ENCODE results near the gene IGSF11. TPM values are rescaled to one million over a fixed set of nuclear protein-coding genes. Genes with fewer than 3 reads are reported as not detected.

Gene IGSF11
- total RNA-seq, 1 experiment from 2014 or later: not detected

DNA sequence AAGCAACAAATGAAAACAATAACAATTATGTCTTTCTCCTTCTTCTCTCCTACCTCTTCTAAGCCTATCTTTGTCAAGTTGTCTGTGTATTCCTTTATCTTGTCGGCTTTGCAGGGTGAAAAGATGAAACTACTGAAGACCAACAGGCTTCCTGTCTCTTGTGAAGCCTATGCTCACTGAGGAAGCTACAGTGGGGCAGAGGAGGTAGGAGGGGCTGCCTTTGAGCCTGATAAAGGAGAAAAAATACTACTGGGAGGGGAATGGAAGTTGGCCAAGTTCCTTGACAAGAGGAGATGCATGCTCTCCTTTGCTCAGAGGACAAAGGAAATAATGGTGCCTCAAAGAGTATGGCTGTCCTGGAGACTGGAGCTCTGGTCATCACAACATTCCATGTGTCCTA, 92.0 kb downstream of the IGSF11 start:
- Histone ChIP-seq H3K4me3 (no peak overlapping the region), H3K27ac (no peak overlapping the region), H3K27me3 (ENCODE audit: insufficient read depth, low read depth) (no peaks in the 10 kb centered on the region), H3K79me2 (ENCODE audit: low read depth) (no peaks in the 10 kb centered on the region), H2AFZ (no peak overlapping the region), H3K9me2 (ENCODE audit: insufficient read depth) (no peaks in the 10 kb centered on the region), H3K36me3 (ENCODE audit: low read depth) (no peaks in the 10 kb centered on the region), H3F3A (ENCODE audit: insufficient read depth, low read depth) (no peaks in the 10 kb centered on the region), H4K20me1 (ENCODE audit: insufficient read depth) (no peaks in the 10 kb centered on the region), H3K9me3 (ENCODE audit: insufficient read depth, low read depth) (no peaks in the 10 kb centered on the region; the same call in 1 of the 2 replicates), H3K4me1 (replicated peaks; ENCODE audit: insufficient read depth) (peaks cover 9% of the 10 kb centered on the region), H3K4me2 (no peak overlapping the region)
- DNase-seq: no peak
- TF ChIP-seq EZH2 (IDR thresholded peaks at IDR 0.05; ENCODE audit: low read depth): no peak
- TF ChIP-seq, protein P1, sequence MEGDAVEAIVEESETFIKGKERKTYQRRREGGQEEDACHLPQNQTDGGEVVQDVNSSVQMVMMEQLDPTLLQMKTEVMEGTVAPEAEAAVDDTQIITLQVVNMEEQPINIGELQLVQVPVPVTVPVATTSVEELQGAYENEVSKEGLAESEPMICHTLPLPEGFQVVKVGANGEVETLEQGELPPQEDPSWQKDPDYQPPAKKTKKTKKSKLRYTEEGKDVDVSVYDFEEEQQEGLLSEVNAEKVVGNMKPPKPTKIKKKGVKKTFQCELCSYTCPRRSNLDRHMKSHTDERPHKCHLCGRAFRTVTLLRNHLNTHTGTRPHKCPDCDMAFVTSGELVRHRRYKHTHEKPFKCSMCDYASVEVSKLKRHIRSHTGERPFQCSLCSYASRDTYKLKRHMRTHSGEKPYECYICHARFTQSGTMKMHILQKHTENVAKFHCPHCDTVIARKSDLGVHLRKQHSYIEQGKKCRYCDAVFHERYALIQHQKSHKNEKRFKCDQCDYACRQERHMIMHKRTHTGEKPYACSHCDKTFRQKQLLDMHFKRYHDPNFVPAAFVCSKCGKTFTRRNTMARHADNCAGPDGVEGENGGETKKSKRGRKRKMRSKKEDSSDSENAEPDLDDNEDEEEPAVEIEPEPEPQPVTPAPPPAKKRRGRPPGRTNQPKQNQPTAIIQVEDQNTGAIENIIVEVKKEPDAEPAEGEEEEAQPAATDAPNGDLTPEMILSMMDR (conservative IDR thresholded peaks at IDR 0.05): no peak
- CTCF ChIA-PET: no interaction called here
- BruUV-seq (replicated peaks): no TSS peak
- POLR2A ChIA-PET (ENCODE audit: unreplicated experiment): no interaction called here
- intact Hi-C loops (cut with micrococcal nuclease; ENCODE audit: unreplicated experiment): no loop called here

DNA sequence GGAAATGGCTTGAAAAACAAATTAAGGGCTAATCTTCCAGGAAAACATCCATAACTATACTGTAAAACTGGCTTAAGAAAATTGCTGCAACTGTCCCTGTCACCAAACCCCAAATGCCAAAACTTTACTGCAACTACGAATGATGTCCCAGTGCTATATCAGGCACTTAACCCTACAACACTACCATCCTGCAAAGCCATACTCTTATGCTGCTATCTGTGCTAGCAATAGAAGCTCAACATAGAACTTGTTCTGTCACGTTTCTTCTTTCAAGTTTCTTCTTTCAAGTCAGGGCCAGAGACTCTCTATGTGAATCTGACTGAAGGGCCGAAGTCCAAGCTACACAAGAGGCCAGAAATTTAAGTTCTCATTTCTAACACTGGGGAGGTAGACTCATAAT, 92.5 kb downstream of the IGSF11 start:
- Histone ChIP-seq H2AFZ (no peak overlapping the region), H3K4me1 (replicated peaks; ENCODE audit: insufficient read depth) (peaks cover 9% of the 10 kb centered on the region), H4K20me1 (ENCODE audit: insufficient read depth) (no peaks in the 10 kb centered on the region), H3K9me2 (ENCODE audit: insufficient read depth) (no peaks in the 10 kb centered on the region), H3K27me3 (ENCODE audit: insufficient read depth, low read depth) (no peaks in the 10 kb centered on the region), H3K4me3 (no peak overlapping the region), H3K4me2 (no peak overlapping the region), H3K36me3 (ENCODE audit: low read depth) (no peaks in the 10 kb centered on the region), H3F3A (ENCODE audit: insufficient read depth, low read depth) (no peaks in the 10 kb centered on the region), H3K9me3 (ENCODE audit: insufficient read depth, low read depth) (no peaks in the 10 kb centered on the region; the same call in 1 of the 2 replicates), H3K27ac (no peak overlapping the region), H3K79me2 (ENCODE audit: low read depth) (no peaks in the 10 kb centered on the region)
- BruUV-seq (replicated peaks): no TSS peak
- intact Hi-C loops (cut with micrococcal nuclease; ENCODE audit: unreplicated experiment): no loop called here
- ChIA-PET CTCF (no interaction called here), POLR2A (ENCODE audit: unreplicated experiment) (no interaction called here)
- TF ChIP-seq EZH2 (IDR thresholded peaks at IDR 0.05; ENCODE audit: low read depth): no peak
- TF ChIP-seq, protein P1 (conservative IDR thresholded peaks at IDR 0.05): no peak
- no peak for DNase-seq

DNA sequence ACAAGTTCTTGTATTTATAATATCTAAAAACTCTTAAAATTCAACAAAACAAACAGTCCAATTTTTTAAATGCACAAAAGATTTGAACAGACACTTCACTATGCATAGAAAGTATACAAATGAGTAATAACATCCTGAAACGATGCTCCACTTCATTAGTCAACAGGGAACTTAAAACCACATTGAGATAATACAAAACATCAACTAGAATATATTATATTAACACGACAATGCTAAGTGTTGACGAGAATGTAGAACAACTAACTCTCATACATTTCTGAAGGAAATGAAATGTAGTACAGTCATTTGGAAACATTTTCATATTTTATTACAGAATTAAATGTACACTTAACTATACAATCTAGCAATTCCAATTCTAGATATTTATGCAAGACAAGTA, 93.4 kb downstream of the IGSF11 start:
- no peak overlapping the region for H3K4me2 ChIP-seq
- H3K79me2 ChIP-seq (ENCODE audit: low read depth): no peaks in the 10 kb centered on the region
- no peaks in the 10 kb centered on the region for H3F3A ChIP-seq (ENCODE audit: insufficient read depth, low read depth)
- no TSS peak for BruUV-seq (replicated peaks)
- no peaks in the 10 kb centered on the region; the same call in 1 of the 2 replicates for H3K9me3 ChIP-seq (ENCODE audit: insufficient read depth, low read depth)
- H3K4me1 ChIP-seq (replicated peaks; ENCODE audit: insufficient read depth): peaks cover 9% of the 10 kb centered on the region
- no peak overlapping the region for H3K27ac ChIP-seq
- H3K27me3 ChIP-seq (ENCODE audit: insufficient read depth, low read depth): no peaks in the 10 kb centered on the region
- intact Hi-C loops (cut with micrococcal nuclease; ENCODE audit: unreplicated experiment): no loop called here
- no peaks in the 10 kb centered on the region for H3K9me2 ChIP-seq (ENCODE audit: insufficient read depth)
- no peaks in the 10 kb centered on the region for H4K20me1 ChIP-seq (ENCODE audit: insufficient read depth)
- no peaks in the 10 kb centered on the region for H3K36me3 ChIP-seq (ENCODE audit: low read depth)
- H2AFZ ChIP-seq: no peak overlapping the region
- ChIA-PET POLR2A (ENCODE audit: unreplicated experiment) (no interaction called here), CTCF (no interaction called here)
- H3K4me3 ChIP-seq: no peak overlapping the region
- no peak for DNase-seq
- no peak for TF ChIP-seq EZH2 (IDR thresholded peaks at IDR 0.05; ENCODE audit: low read depth)
- TF ChIP-seq, protein P1 (conservative IDR thresholded peaks at IDR 0.05): no peak

Data from PC-9 (cell line).